Glomerular endothelial cell (primary cell): ENCODE results near the gene CDC14A. TPM values are rescaled to one million over a fixed set of nuclear protein-coding genes. Genes with fewer than 3 reads are reported as not detected.
"Not testable (repeated sequence)": the region's sequence is repeated elsewhere in the genome, so short reads cannot be mapped to it uniquely, and the experiment has no call there.

Source experiments
- DNase-seq: peaks from one replicate; pipeline ENCODE4 v3.0.0-alpha.2; 2011; ENCODE audit warnings: low read depth, low spot score; ENCODE audit errors: extremely low read depth
- total RNA-seq: library from RNA; depleted of rRNA; stranded (reverse); fragments of >200 nt; gene quantifications from 2 replicates; pipeline ENCODE4 v1.2.3, GENCODE V29; 2015

Gene CDC14A
- 8.6 and 11.8 TPM in 2 replicates for total RNA-seq

- DNase-seq: peak; percentile 64
These were observed at the start of gene CDC14A for GRCh38 chr1:100352267-100353070. Gene CDC14A (plus strand): TSS chr1:100352506. CDS start chr1:100352955, 449 bp downstream.

- DNase-seq: no peak
These were observed 49.6 kb upstream of the CDC14A start for GRCh38 chr1:100302739-100303138.

GRCh38 chr1:100304227-100304626 lies 48.1 kb upstream of the CDC14A start:
- no peak for DNase-seq

GRCh38 chr1:100304921-100305320 lies 47.4 kb upstream of the CDC14A start:
- DNase-seq: no peak

GRCh38 chr1:100305954-100306353 lies 46.4 kb upstream of the CDC14A start:
- DNase-seq: no peak

GRCh38 chr1:100306735-100307313 lies 45.5 kb upstream of the CDC14A start:
- DNase-seq: no peak

- DNase-seq: no peak
These were observed 43.5 kb upstream of the CDC14A start for GRCh38 chr1:100308777-100309176.

- no peak for DNase-seq
These were observed 42.4 kb upstream of the CDC14A start for GRCh38 chr1:100309863-100310262.

- DNase-seq: no peak
These were observed 38.9 kb upstream of the CDC14A start for GRCh38 chr1:100313382-100313781.

- no peak for DNase-seq
These were observed 35.7 kb upstream of the CDC14A start for GRCh38 chr1:100316622-100317021.

- DNase-seq: no peak
These were observed 31.8 kb upstream of the CDC14A start for GRCh38 chr1:100320311-100321099.

GRCh38 chr1:100321100-100321493 lies 31.2 kb upstream of the CDC14A start:
- no peak for DNase-seq

GRCh38 chr1:100321506-100321905 lies 30.8 kb upstream of the CDC14A start:
- no peak for DNase-seq

- DNase-seq: no peak
These were observed 29.7 kb upstream of the CDC14A start for GRCh38 chr1:100322436-100323211.

GRCh38 chr1:100323419-100324106 lies 28.7 kb upstream of the CDC14A start:
- DNase-seq: no peak

GRCh38 chr1:100325415-100326324 lies 26.6 kb upstream of the CDC14A start:
- no peak for DNase-seq

GRCh38 chr1:100326325-100326670 lies 26.0 kb upstream of the CDC14A start:
- DNase-seq: not testable (repeated sequence)

- no peak for DNase-seq
These were observed 24.2 kb upstream of the CDC14A start for GRCh38 chr1:100328133-100328532.

GRCh38 chr1:100331146-100331545 lies 21.2 kb upstream of the CDC14A start:
- not testable (repeated sequence) for DNase-seq
